ENCODE data around the gene UGT1A1. TPM values are rescaled to one million over a fixed set of nuclear protein-coding genes. Genes with fewer than 3 reads are reported as not detected.
A peak's percentile ranks its signal among the peaks of the same experiment; 100 is the strongest.

UGT1A1 gene
- total and polyA plus RNA-seq, 4 donors: 145 to 386 (median 288) TPM; not detected in 1

DNA sequence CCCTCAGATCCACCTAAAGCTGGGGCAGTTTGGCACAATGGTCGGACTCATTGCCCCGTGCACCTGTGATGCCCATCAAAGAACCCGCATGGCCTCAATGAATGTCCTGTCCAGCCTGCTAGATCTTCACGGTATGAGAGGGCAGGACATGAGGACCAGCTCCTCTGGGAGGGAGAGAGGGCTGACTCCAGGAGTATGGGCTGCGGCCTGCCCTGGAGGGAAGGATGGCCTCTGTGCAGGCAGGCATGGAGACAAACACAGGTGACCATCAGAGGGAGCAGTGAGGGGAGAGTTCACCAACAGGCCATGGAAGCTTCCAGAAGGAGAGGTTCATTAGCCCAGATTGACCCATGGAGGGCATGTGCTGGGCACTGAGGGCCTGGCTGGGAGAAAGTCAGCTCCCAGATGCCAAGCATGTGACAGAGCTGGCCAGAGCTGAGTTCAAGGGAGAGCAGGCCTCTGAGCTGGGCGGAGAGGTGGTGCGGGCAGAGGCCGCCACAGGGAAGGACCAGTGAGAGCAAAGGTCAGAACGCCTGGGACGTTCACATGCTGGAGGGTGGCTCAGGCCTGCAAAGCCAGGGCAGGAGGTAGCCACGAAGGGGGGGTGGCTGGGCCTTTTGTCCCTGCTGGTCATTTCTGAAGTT lies 58.0 kb downstream of the UGT1A1 start:
- 58% methylated on average over 11 of the region's 11 CpGs for WGBS
- H3K4me1 ChIP-seq (ENCODE audit: control insufficient read depth in 4 of 4, insufficient read depth in 4 of 4, low read length in 3 of 4): peaks cover 6 to 28% (median 16%) of the 10 kb centered on the region in 4 donors
- no peak for DNase-seq (ENCODE audit: low spot score)
- no peak overlapping the region for H3K9ac ChIP-seq (ENCODE audit: low read depth in 1 of 2, low read length in 2 of 2)
- peak; percentile 47 for TF ChIP-seq HNF4G (IDR thresholded peaks at IDR 0.05)
- peak; percentile 69 to 84 for TF ChIP-seq HNF4A (conservative IDR thresholded peaks at IDR 0.05)
- TF ChIP-seq, protein P1, sequence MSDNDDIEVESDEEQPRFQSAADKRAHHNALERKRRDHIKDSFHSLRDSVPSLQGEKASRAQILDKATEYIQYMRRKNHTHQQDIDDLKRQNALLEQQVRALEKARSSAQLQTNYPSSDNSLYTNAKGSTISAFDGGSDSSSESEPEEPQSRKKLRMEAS (IDR thresholded peaks at IDR 0.05): peak; percentile 46
- peak; percentile 98 to 99 for TF ChIP-seq RXRA (IDR thresholded peaks at IDR 0.05)
- TF ChIP-seq NR2F2 (IDR thresholded peaks at IDR 0.05): no peak
- TF ChIP-seq RAD21 (IDR thresholded peaks at IDR 0.05): peak in 1 of 2 donors; percentile 22
- no peak for TF ChIP-seq GABPA (IDR thresholded peaks at IDR 0.05 in 1 of 2, conservative IDR thresholded peaks at IDR 0.05 in 1 of 2)
- peak; percentile 75 for TF ChIP-seq SP1 (IDR thresholded peaks at IDR 0.05)
- H3K27me3 ChIP-seq (ENCODE audit: control insufficient read depth in 4 of 4, insufficient read depth in 4 of 4, low read length in 3 of 4): no peaks in the 10 kb centered on the region
- no peaks in the 10 kb centered on the region for H3K36me3 ChIP-seq (ENCODE audit: control insufficient read depth in 4 of 4, insufficient read depth in 3 of 4, low read depth in 1 of 4, low read length in 3 of 4)
- H3K4me3 ChIP-seq (ENCODE audit: low read depth in 1 of 3, low read length in 3 of 3): no peak overlapping the region
- no peaks in the 10 kb centered on the region for H3K9me3 ChIP-seq (ENCODE audit: control insufficient read depth in 4 of 4, low read length in 3 of 4)
- peak overlapping the region; percentile 31 to 56 for H3K27ac ChIP-seq (ENCODE audit: low read depth in 1 of 2, low read length in 2 of 2)

DNA sequence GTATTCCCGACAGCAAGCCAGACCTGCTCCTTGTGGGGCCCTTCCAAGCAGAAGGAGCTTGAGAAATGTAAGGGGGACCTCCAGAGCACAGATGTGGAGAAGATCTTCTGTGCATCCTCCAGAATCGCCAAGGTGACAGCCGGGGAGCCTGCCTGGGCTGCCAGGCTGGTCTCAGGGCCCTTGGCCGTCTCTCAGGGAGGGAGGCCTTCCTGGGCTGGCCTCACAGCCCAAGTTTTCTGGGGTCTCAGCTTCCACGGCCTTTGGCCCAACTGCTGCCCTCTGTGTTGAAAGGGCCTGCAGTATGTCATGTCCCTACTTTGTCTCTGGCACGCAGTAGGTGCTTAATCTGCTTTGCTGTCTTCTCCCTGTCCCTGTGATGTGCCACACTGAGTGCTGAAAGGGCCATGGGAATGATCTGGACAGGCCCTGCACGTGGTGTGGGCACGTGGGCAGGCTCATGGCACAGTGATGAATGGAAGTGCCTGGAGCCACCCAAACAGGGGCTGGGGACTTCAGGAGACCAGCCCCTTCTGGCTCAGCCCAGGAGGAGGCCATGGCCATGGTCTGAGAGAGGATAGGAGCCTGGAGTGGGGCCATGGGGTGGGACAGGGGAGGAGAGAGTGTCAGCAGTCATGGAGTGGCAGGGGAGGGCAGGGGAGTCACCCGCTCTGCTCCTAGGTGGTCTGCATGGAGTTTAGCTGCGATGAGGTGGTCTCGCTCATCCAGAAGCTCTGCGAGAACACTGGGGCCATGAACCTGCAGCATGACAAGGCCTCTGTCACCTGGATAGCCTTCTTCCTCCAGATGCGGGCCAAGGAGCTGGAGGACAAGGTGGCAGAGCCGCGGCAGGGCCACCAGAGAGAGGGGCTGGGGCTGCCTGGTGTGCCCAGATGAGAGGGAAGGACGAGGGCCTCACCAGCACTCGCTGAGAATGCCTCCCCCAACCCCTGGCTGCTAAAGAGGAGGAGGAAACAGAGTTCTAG lies 58.9 kb downstream of the UGT1A1 start:
- TF ChIP-seq RAD21 (IDR thresholded peaks at IDR 0.05): no peak
- TF ChIP-seq FOXA2 (IDR thresholded peaks at IDR 0.05): no peak
- 84% methylated on average over 17 of the region's 17 CpGs for WGBS
- H3K4me1 ChIP-seq (ENCODE audit: control insufficient read depth in 4 of 4, insufficient read depth in 4 of 4, low read length in 3 of 4): peaks cover 6 to 33% (median 21%) of the 10 kb centered on the region in 4 donors
- DNase-seq (ENCODE audit: low spot score): no peak
- no peaks in the 10 kb centered on the region for H3K9me3 ChIP-seq (ENCODE audit: control insufficient read depth in 4 of 4, low read length in 3 of 4)
- H3K27ac ChIP-seq (ENCODE audit: low read depth in 1 of 2, low read length in 2 of 2): peak overlapping the region; percentile 19 to 56
- no peak overlapping the region for H3K4me3 ChIP-seq (ENCODE audit: low read depth in 1 of 3, low read length in 3 of 3)
- H3K36me3 ChIP-seq (ENCODE audit: control insufficient read depth in 4 of 4, insufficient read depth in 3 of 4, low read depth in 1 of 4, low read length in 3 of 4): no peaks in the 10 kb centered on the region
- H3K9ac ChIP-seq (ENCODE audit: low read depth in 1 of 2, low read length in 2 of 2): no peak overlapping the region
- no peaks in the 10 kb centered on the region for H3K27me3 ChIP-seq (ENCODE audit: control insufficient read depth in 4 of 4, insufficient read depth in 4 of 4, low read length in 3 of 4)

DNA sequence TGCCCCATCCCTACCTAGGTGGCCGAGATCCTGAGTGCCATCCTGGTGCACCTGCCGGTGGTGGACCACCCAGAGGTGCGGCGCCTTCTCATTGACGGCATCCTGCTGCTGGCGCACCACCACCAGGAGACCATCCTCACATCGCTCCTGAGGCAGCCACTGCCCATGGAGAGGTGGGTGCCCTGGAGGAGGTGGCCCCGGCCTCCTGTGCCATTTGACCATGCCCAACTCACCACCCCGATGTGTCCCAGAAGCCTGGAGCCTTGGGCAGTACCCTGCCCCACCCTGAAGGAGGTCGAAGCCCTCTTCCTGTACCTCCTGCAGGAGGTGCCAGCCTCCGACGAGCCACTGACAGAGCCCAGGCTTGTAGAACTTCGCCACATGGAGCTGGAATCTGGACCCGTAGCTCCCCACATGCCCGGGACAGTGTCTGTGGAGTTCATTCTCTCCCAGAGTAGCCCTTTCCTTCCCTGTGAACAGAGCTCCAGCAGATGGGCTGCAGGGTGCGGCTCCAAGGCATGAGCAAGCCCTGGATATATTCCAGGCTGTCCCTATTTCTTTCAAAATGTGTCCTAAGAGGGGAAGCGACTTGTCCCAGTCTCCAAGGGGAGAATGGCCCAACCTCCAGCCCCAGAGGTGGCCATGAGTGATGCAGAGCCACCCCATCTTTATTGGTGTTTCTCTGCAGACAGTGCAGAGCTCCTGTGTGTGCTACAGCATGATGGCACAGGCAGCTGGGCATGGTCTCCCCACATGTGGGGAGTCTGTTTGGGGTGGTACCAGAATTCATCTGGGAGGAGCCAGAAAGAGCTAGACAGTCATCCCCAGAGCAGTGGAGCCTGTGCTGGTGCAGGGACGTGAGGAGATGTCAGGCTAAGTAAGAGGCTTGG lies 60.1 kb downstream of the UGT1A1 start:
- Histone ChIP-seq H3K27me3 (ENCODE audit: control insufficient read depth in 4 of 4, insufficient read depth in 4 of 4, low read length in 3 of 4) (no peaks in the 10 kb centered on the region), H3K4me1 (ENCODE audit: control insufficient read depth in 4 of 4, insufficient read depth in 4 of 4, low read length in 3 of 4) (peaks cover 6 to 38% (median 24%) of the 10 kb centered on the region in 4 donors), H3K36me3 (ENCODE audit: control insufficient read depth in 4 of 4, insufficient read depth in 3 of 4, low read depth in 1 of 4, low read length in 3 of 4) (no peaks in the 10 kb centered on the region), H3K9ac (ENCODE audit: low read depth in 1 of 2, low read length in 2 of 2) (no peak overlapping the region), H3K27ac (ENCODE audit: low read depth in 1 of 2, low read length in 2 of 2) (no peak overlapping the region), H3K4me3 (ENCODE audit: low read depth in 1 of 3, low read length in 3 of 3) (no peak overlapping the region), H3K9me3 (ENCODE audit: control insufficient read depth in 4 of 4, low read length in 3 of 4) (no peaks in the 10 kb centered on the region)
- TF ChIP-seq, protein P2, sequence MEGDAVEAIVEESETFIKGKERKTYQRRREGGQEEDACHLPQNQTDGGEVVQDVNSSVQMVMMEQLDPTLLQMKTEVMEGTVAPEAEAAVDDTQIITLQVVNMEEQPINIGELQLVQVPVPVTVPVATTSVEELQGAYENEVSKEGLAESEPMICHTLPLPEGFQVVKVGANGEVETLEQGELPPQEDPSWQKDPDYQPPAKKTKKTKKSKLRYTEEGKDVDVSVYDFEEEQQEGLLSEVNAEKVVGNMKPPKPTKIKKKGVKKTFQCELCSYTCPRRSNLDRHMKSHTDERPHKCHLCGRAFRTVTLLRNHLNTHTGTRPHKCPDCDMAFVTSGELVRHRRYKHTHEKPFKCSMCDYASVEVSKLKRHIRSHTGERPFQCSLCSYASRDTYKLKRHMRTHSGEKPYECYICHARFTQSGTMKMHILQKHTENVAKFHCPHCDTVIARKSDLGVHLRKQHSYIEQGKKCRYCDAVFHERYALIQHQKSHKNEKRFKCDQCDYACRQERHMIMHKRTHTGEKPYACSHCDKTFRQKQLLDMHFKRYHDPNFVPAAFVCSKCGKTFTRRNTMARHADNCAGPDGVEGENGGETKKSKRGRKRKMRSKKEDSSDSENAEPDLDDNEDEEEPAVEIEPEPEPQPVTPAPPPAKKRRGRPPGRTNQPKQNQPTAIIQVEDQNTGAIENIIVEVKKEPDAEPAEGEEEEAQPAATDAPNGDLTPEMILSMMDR (IDR thresholded peaks at IDR 0.05; ENCODE audit: low read depth, low read length, missing input control): no peak
- TF ChIP-seq SP1 (IDR thresholded peaks at IDR 0.05): no peak
- TF ChIP-seq RXRA (IDR thresholded peaks at IDR 0.05): no peak
- no peak for TF ChIP-seq FOXA1 (IDR thresholded peaks at IDR 0.05)
- TF ChIP-seq, protein P3, sequence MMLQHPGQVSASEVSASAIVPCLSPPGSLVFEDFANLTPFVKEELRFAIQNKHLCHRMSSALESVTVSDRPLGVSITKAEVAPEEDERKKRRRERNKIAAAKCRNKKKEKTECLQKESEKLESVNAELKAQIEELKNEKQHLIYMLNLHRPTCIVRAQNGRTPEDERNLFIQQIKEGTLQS (IDR thresholded peaks at IDR 0.05): no peak
- TF ChIP-seq, protein P1 (IDR thresholded peaks at IDR 0.05): no peak
- TF ChIP-seq GABPA (IDR thresholded peaks at IDR 0.05 in 1 of 2, conservative IDR thresholded peaks at IDR 0.05 in 1 of 2): no peak
- no peak for TF ChIP-seq HNF4G (IDR thresholded peaks at IDR 0.05)
- no peak for TF ChIP-seq NR2F2 (IDR thresholded peaks at IDR 0.05)
- no peak for TF ChIP-seq TAF1 (conservative IDR thresholded peaks at IDR 0.05)
- no peak for TF ChIP-seq FOXA2 (IDR thresholded peaks at IDR 0.05)
- no peak for TF ChIP-seq JUND (IDR thresholded peaks at IDR 0.05)
- TF ChIP-seq YY1 (IDR thresholded peaks at IDR 0.05): no peak
- no peak for TF ChIP-seq RAD21 (IDR thresholded peaks at IDR 0.05)
- TF ChIP-seq, protein P4, sequence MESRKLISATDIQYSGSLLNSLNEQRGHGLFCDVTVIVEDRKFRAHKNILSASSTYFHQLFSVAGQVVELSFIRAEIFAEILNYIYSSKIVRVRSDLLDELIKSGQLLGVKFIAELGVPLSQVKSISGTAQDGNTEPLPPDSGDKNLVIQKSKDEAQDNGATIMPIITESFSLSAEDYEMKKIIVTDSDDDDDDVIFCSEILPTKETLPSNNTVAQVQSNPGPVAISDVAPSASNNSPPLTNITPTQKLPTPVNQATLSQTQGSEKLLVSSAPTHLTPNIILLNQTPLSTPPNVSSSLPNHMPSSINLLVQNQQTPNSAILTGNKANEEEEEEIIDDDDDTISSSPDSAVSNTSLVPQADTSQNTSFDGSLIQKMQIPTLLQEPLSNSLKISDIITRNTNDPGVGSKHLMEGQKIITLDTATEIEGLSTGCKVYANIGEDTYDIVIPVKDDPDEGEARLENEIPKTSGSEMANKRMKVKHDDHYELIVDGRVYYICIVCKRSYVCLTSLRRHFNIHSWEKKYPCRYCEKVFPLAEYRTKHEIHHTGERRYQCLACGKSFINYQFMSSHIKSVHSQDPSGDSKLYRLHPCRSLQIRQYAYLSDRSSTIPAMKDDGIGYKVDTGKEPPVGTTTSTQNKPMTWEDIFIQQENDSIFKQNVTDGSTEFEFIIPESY (IDR thresholded peaks at IDR 0.05): no peak
- no peak for DNase-seq (ENCODE audit: low spot score)
- 91% methylated on average over 18 of the region's 18 CpGs for WGBS

All from liver (tissue), 9 donors.